ENCODE measurements around the gene C1QTNF4. TPM values are rescaled to one million over a fixed set of nuclear protein-coding genes. Genes with fewer than 3 reads are reported as not detected.

C1QTNF4 gene
- total and polyA plus RNA-seq, 2 experiments from 2014 or later: 50.8 to 80.9 TPM

GRCh38 chr11:47628026-47628425, 33.8 kb upstream of the C1QTNF4 start:
- Histone ChIP-seq H3K4me1 (ENCODE audit: low read depth) (peaks cover 18% of the 10 kb centered on the region), H3K27me3 (no peaks in the 10 kb centered on the region), H3K9me3 (ENCODE audit: low read depth) (no peaks in the 10 kb centered on the region), H3K4me3 (no peak overlapping the region), H3K36me3 (peaks cover 45% of the 10 kb centered on the region), H3K27ac (peak overlapping the region; percentile 64)
- no peak for TF ChIP-seq CTCF (IDR thresholded peaks at IDR 0.05; ENCODE audit: low read depth, low read length)
- peak in 1 of 2 donors; percentile 18 for DNase-seq (ENCODE audit: low read depth in 1 of 2, low spot score in 1 of 2)

- DNase-seq (ENCODE audit: low read depth in 1 of 2, low spot score in 1 of 2): no peak
- Histone ChIP-seq H3K36me3 (peaks cover 55% of the 10 kb centered on the region), H3K4me3 (no peak overlapping the region), H3K9me3 (ENCODE audit: low read depth) (no peaks in the 10 kb centered on the region), H3K27me3 (no peaks in the 10 kb centered on the region), H3K4me1 (ENCODE audit: low read depth) (peaks cover 14% of the 10 kb centered on the region), H3K27ac (no peak overlapping the region)
- TF ChIP-seq CTCF (IDR thresholded peaks at IDR 0.05; ENCODE audit: low read depth, low read length): no peak
Observed at GRCh38 chr11:47626234-47626633, 32.0 kb upstream of the C1QTNF4 start.

GRCh38 chr11:47620836-47621378, 26.7 kb upstream of the C1QTNF4 start:
- no peaks in the 10 kb centered on the region for H3K9me3 ChIP-seq (ENCODE audit: low read depth)
- no peak overlapping the region for H3K4me3 ChIP-seq
- peaks cover 52% of the 10 kb centered on the region for H3K36me3 ChIP-seq
- no peak for DNase-seq (ENCODE audit: low read depth in 1 of 2, low spot score in 1 of 2)
- no peak overlapping the region for H3K27ac ChIP-seq
- TF ChIP-seq CTCF (IDR thresholded peaks at IDR 0.05; ENCODE audit: low read depth, low read length): no peak
- H3K27me3 ChIP-seq: no peaks in the 10 kb centered on the region
- no peaks in the 10 kb centered on the region for H3K4me1 ChIP-seq (ENCODE audit: low read depth)

- DNase-seq (ENCODE audit: low read depth in 1 of 2, low spot score in 1 of 2): peak in 1 of 2 donors; percentile 46
- no peaks in the 10 kb centered on the region for H3K4me1 ChIP-seq (ENCODE audit: low read depth)
- peak overlapping the region; percentile 14 for H3K27ac ChIP-seq
- H3K9me3 ChIP-seq (ENCODE audit: low read depth): no peaks in the 10 kb centered on the region
- no peaks in the 10 kb centered on the region for H3K27me3 ChIP-seq
- TF ChIP-seq CTCF (IDR thresholded peaks at IDR 0.05; ENCODE audit: low read depth, low read length): no peak
- no peak overlapping the region for H3K4me3 ChIP-seq
- H3K36me3 ChIP-seq: peaks cover 23% of the 10 kb centered on the region
Observed at GRCh38 chr11:47617417-47617809, 23.2 kb upstream of the C1QTNF4 start.

- DNase-seq (ENCODE audit: low read depth in 1 of 2, low spot score in 1 of 2): peak; percentile 75 to 89
- Histone ChIP-seq H3K4me3 (no peak overlapping the region), H3K27me3 (no peaks in the 10 kb centered on the region), H3K9me3 (ENCODE audit: low read depth) (no peaks in the 10 kb centered on the region), H3K36me3 (peaks cover 18% of the 10 kb centered on the region), H3K4me1 (ENCODE audit: low read depth) (no peaks in the 10 kb centered on the region), H3K27ac (peak overlapping the region; percentile 14)
- peak; percentile 97 for TF ChIP-seq CTCF (IDR thresholded peaks at IDR 0.05; ENCODE audit: low read depth, low read length)
Observed at GRCh38 chr11:47616726-47617416, 22.7 kb upstream of the C1QTNF4 start.
